ENCODE measurements around the gene BRPF1. TPM values are rescaled to one million over a fixed set of nuclear protein-coding genes. Genes with fewer than 3 reads are reported as not detected.
"Not testable (repeated sequence)": the region's sequence is repeated elsewhere in the genome, so short reads cannot be mapped to it uniquely, and the experiment has no call there.

The BRPF1 gene
- total and polyA plus RNA-seq, 2 donors from 2014 or later = 6.2 to 22.4 TPM

- Histone ChIP-seq H3K27me3 (ENCODE audit: control insufficient read depth, insufficient read depth, low read length) (no peaks in the 10 kb centered on the region), H3K9me3 (ENCODE audit: control insufficient read depth in 2 of 3, insufficient read depth in 1 of 3, low read length in 3 of 3) (no peaks in the 10 kb centered on the region), H3K36me3 (ENCODE audit: control insufficient read depth in 2 of 3, insufficient read depth in 3 of 3, low read length in 3 of 3) (no peaks in the 10 kb centered on the region), H3K27ac (ENCODE audit: low read depth in 2 of 2, low read length in 2 of 2) (peak overlapping the region; percentile 36 to 77), H3K4me3 (ENCODE audit: low read length in 3 of 3) (peak overlapping the region; percentile 5 to 73 (median 62)), H3K9ac (ENCODE audit: low read length in 3 of 3) (peak overlapping the region; percentile 2 to 98 (median 79)), H3K4me1 (ENCODE audit: control insufficient read depth in 2 of 3, insufficient read depth in 2 of 3, low read depth in 1 of 3, low read length in 3 of 3) (peaks cover 0 to 29% (median 27%) of the 10 kb centered on the region in 3 donors)
- FAIRE-seq = no peak
- intact Hi-C loops (cut with DNase I) = no loop called here
- DNase-seq = no peak
- TF ChIP-seq, protein P1, sequence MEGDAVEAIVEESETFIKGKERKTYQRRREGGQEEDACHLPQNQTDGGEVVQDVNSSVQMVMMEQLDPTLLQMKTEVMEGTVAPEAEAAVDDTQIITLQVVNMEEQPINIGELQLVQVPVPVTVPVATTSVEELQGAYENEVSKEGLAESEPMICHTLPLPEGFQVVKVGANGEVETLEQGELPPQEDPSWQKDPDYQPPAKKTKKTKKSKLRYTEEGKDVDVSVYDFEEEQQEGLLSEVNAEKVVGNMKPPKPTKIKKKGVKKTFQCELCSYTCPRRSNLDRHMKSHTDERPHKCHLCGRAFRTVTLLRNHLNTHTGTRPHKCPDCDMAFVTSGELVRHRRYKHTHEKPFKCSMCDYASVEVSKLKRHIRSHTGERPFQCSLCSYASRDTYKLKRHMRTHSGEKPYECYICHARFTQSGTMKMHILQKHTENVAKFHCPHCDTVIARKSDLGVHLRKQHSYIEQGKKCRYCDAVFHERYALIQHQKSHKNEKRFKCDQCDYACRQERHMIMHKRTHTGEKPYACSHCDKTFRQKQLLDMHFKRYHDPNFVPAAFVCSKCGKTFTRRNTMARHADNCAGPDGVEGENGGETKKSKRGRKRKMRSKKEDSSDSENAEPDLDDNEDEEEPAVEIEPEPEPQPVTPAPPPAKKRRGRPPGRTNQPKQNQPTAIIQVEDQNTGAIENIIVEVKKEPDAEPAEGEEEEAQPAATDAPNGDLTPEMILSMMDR (IDR thresholded peaks at IDR 0.05; ENCODE audit: borderline replicate concordance, extremely low read depth, insufficient read depth) = no peak
Measured at GRCh38 chr3:9769012-9769411, 37.5 kb downstream of the BRPF1 start.

GRCh38 chr3:9769426-9770275, 38.1 kb downstream of the BRPF1 start, which contains the start of gene CAMK1:
TSS of gene CAMK1 (minus strand) at chr3:9769947. CDS start at chr3:9767749, 2,198 bp downstream.
- peak within 1 kb of the TSS; percentile 56 to 73 (median 73) for H3K4me3 ChIP-seq (ENCODE audit: low read length in 3 of 3)
- H3K9ac ChIP-seq (ENCODE audit: low read length in 3 of 3) = peak within 1 kb of the TSS; percentile 2 to 98 (median 79)
- DNase-seq (peak; percentile 86 to 95 (median 90)), FAIRE-seq (no peak)
- peaks cover 0 to 29% (median 27%) of the 10 kb centered on the region in 3 donors for H3K4me1 ChIP-seq (ENCODE audit: control insufficient read depth in 2 of 3, insufficient read depth in 2 of 3, low read depth in 1 of 3, low read length in 3 of 3)
- no peaks in the 10 kb centered on the region for H3K27me3 ChIP-seq (ENCODE audit: control insufficient read depth, insufficient read depth, low read length)
- H3K36me3 ChIP-seq (ENCODE audit: control insufficient read depth in 2 of 3, insufficient read depth in 3 of 3, low read length in 3 of 3) = no peaks in the 10 kb centered on the region
- TF ChIP-seq, protein P1 (IDR thresholded peaks at IDR 0.05; ENCODE audit: borderline replicate concordance, extremely low read depth, insufficient read depth) = no peak
- intact Hi-C loops (cut with DNase I) = no loop called here
- no peaks in the 10 kb centered on the region for H3K9me3 ChIP-seq (ENCODE audit: control insufficient read depth in 2 of 3, insufficient read depth in 1 of 3, low read length in 3 of 3)
- peak within 1 kb of the TSS; percentile 77 to 91 for H3K27ac ChIP-seq (ENCODE audit: low read depth in 2 of 2, low read length in 2 of 2)

GRCh38 chr3:9770276-9770812, 38.8 kb downstream of the BRPF1 start:
- TF ChIP-seq, protein P1 (IDR thresholded peaks at IDR 0.05; ENCODE audit: borderline replicate concordance, extremely low read depth, insufficient read depth) = no peak
- Histone ChIP-seq H3K9ac (ENCODE audit: low read length in 3 of 3) (peak overlapping the region in 2 of 3 donors; percentile 75 to 98), H3K36me3 (ENCODE audit: control insufficient read depth in 2 of 3, insufficient read depth in 3 of 3, low read length in 3 of 3) (no peaks in the 10 kb centered on the region), H3K27ac (ENCODE audit: low read depth in 2 of 2, low read length in 2 of 2) (peak overlapping the region; percentile 77 to 91), H3K4me1 (ENCODE audit: control insufficient read depth in 2 of 3, insufficient read depth in 2 of 3, low read depth in 1 of 3, low read length in 3 of 3) (peaks cover 0 to 29% (median 27%) of the 10 kb centered on the region in 3 donors), H3K4me3 (ENCODE audit: low read length in 3 of 3) (peak overlapping the region; percentile 56 to 73 (median 73)), H3K9me3 (ENCODE audit: control insufficient read depth in 2 of 3, insufficient read depth in 1 of 3, low read length in 3 of 3) (no peaks in the 10 kb centered on the region), H3K27me3 (ENCODE audit: control insufficient read depth, insufficient read depth, low read length) (no peaks in the 10 kb centered on the region)
- FAIRE-seq (no peak), DNase-seq (peak; percentile 56 to 95 (median 76))
- intact Hi-C loops (cut with DNase I) = no loop called here

- H3K9ac ChIP-seq (ENCODE audit: low read length in 3 of 3); H3K9me3 ChIP-seq (ENCODE audit: control insufficient read depth in 2 of 3, insufficient read depth in 1 of 3, low read length in 3 of 3); H3K27me3 ChIP-seq (ENCODE audit: control insufficient read depth, insufficient read depth, low read length); intact Hi-C loops (cut with DNase I); DNase-seq; H3K36me3 ChIP-seq (ENCODE audit: control insufficient read depth in 2 of 3, insufficient read depth in 3 of 3, low read length in 3 of 3); FAIRE-seq: not testable (repeated sequence)
- Histone ChIP-seq H3K4me1 (ENCODE audit: control insufficient read depth in 2 of 3, insufficient read depth in 2 of 3, low read depth in 1 of 3, low read length in 3 of 3) (peaks cover 0 to 27% (median 26%) of the 10 kb centered on the region in 3 donors), H3K27ac (ENCODE audit: low read depth in 2 of 2, low read length in 2 of 2) (peak overlapping the region; percentile 45 to 77), H3K4me3 (ENCODE audit: low read length in 3 of 3) (peak overlapping the region in 1 of 3 donors; percentile 73)
Measured at GRCh38 chr3:9771007-9771406, 39.5 kb downstream of the BRPF1 start.

Measured in kidney (tissue), 14 donors.